ENCODE data around the gene COA8.

- TF ChIP-seq CTCF (IDR thresholded peaks at IDR 0.05) (no peak), POLR2A (IDR thresholded peaks at IDR 0.05) (no peak)
These were observed 3.0 kb upstream of the COA8 start for GRCh38 chr14:103559766-103560165.
